HEK293T (cell line): ENCODE results near the gene C5orf15.

Experiments
- CTCF ChIA-PET: fragments of 350-600 bp; formaldehyde crosslinking; extraction: SDS; loops from one replicate; lab custom pipeline; 2021; ENCODE audit warnings: antibody characterized with exemption, inconsistent platforms; lab: Yijun Ruan, JAX
- POLR2A ChIA-PET: fragments of 350-600 bp; formaldehyde crosslinking; extraction: SDS; loops from one replicate; lab custom pipeline; 2020; ENCODE audit warnings: antibody characterized with exemption, inconsistent platforms; lab: Yijun Ruan, JAX
- DNase-seq: peaks from one replicate; pipeline ENCODE4 v3.0.0; 2012; ENCODE audit warnings: mixed read lengths; ENCODE audit errors: extremely low spot score
- ARNT ChIP-seq: fragments of 450-650 bp; IDR thresholded peaks from 2 replicates; pipeline ENCODE4 v1.6.1; 2017; ENCODE audit warnings: mild to moderate bottlenecking
- BHLHE40 ChIP-seq: fragments of 450-650 bp; IDR thresholded peaks from 2 replicates; pipeline ENCODE4 v1.6.1; 2016; ENCODE audit warnings: mild to moderate bottlenecking, moderate library complexity, borderline replicate concordance
- CTBP1 ChIP-seq: fragments of 450-650 bp; IDR thresholded peaks from 2 replicates; pipeline ENCODE4 v1.6.1; 2016; ENCODE audit warnings: borderline replicate concordance
- ELF4 ChIP-seq: fragments of 450-650 bp; IDR thresholded peaks from 2 replicates; pipeline ENCODE4 v1.6.1; 2017; ENCODE audit warnings: antibody characterized with exemption
- FOXA1 ChIP-seq: fragments of 450-650 bp; IDR thresholded peaks from 2 replicates; pipeline ENCODE4 v1.6.1; 2016; ENCODE audit warnings: mild to moderate bottlenecking
- FOXK2 ChIP-seq: fragments of 450-650 bp; IDR thresholded peaks from 2 replicates; pipeline ENCODE4 v1.6.1; 2016; ENCODE audit warnings: mild to moderate bottlenecking
- FOXM1 ChIP-seq: fragments of 450-650 bp; IDR thresholded peaks from 2 replicates; pipeline ENCODE4 v1.6.1; 2017; ENCODE audit warnings: mild to moderate bottlenecking, borderline replicate concordance
- HDGF ChIP-seq: fragments of 450-650 bp; IDR thresholded peaks from 2 replicates; pipeline ENCODE4 v1.6.1; 2017; ENCODE audit warnings: antibody characterized with exemption, borderline replicate concordance
- L3MBTL2 ChIP-seq: fragments of 450-650 bp; conservative IDR thresholded peaks from 2 replicates; pipeline ENCODE4 v1.6.1; 2016; ENCODE audit warnings: mild to moderate bottlenecking
- LEF1 ChIP-seq: fragments of 450-650 bp; IDR thresholded peaks from 2 replicates; pipeline ENCODE4 v1.6.1; 2017; ENCODE audit warnings: mild to moderate bottlenecking, borderline replicate concordance
- NFRKB ChIP-seq: fragments of 450-650 bp; IDR thresholded peaks from 2 replicates; pipeline ENCODE4 v1.6.1; 2016; ENCODE audit warnings: mild to moderate bottlenecking, moderate library complexity
- PKNOX1 ChIP-seq: fragments of 450-650 bp; IDR thresholded peaks from 2 replicates; pipeline ENCODE4 v1.6.1; 2016
- SP1 ChIP-seq: fragments of 450-650 bp; IDR thresholded peaks from 2 replicates; pipeline ENCODE4 v1.6.1; 2017
- SUZ12 ChIP-seq: fragments of 450-650 bp; IDR thresholded peaks from 2 replicates; pipeline ENCODE4 v1.6.1; 2016; ENCODE audit warnings: mild to moderate bottlenecking
- TARDBP ChIP-seq: fragments of 450-650 bp; IDR thresholded peaks from 2 replicates; pipeline ENCODE4 v1.6.1; 2016
- ZNF384 ChIP-seq: fragments of 450-650 bp; IDR thresholded peaks from 2 replicates; pipeline ENCODE4 v1.6.1; 2016

The C5orf15 gene

GRCh38 chr5:133913413-133914155 is 54.8 kb downstream of the C5orf15 start:
- CTCF ChIA-PET = interaction anchor here (0.7 kb wide), 1 partner anchor 107 kb away, joined by 3 read pairs; no protein-coding TSS in a partner anchor
- POLR2A ChIA-PET = interaction anchor here (0.8 kb wide), 1 partner anchor 521 kb away, joined by 3 read pairs; no protein-coding TSS in a partner anchor
- no peak for DNase-seq
- no peak for TF ChIP-seq NFRKB
- no peak for TF ChIP-seq LEF1
- no peak for TF ChIP-seq FOXM1
- no peak for TF ChIP-seq FOXK2
- no peak for TF ChIP-seq L3MBTL2
- TF ChIP-seq SUZ12 = no peak
- no peak for TF ChIP-seq TARDBP
- no peak for TF ChIP-seq ZNF384
- TF ChIP-seq PKNOX1 = no peak
- TF ChIP-seq ELF4 = no peak
- no peak for TF ChIP-seq HDGF
- no peak for TF ChIP-seq SP1
- TF ChIP-seq ARNT = no peak

- CTCF ChIA-PET = interaction anchor here (0.7 kb wide), 1 partner anchor 107 kb away, joined by 3 read pairs; no protein-coding TSS in a partner anchor
- TF ChIP-seq SP1 (no peak), FOXK2 (no peak), CTBP1 (no peak)
- no peak for DNase-seq
- POLR2A ChIA-PET = interaction anchor here (0.8 kb wide), 1 partner anchor 521 kb away, joined by 3 read pairs; no protein-coding TSS in a partner anchor
Measured at GRCh38 chr5:133912951-133913350, 55.5 kb downstream of the C5orf15 start.

GRCh38 chr5:133910571-133910970 is 57.9 kb downstream of the C5orf15 start:
- POLR2A ChIA-PET = no interaction called here
- DNase-seq = no peak

GRCh38 chr5:133909603-133910002 is 58.8 kb downstream of the C5orf15 start:
- no peak for DNase-seq
- ChIA-PET CTCF (no interaction called here), POLR2A (no interaction called here)
- no peak for TF ChIP-seq FOXK2
- no peak for TF ChIP-seq FOXA1
- TF ChIP-seq ZNF384 = no peak
- TF ChIP-seq HDGF = no peak
- TF ChIP-seq CTBP1 = no peak
- no peak for TF ChIP-seq FOXM1
- TF ChIP-seq ARNT = no peak
- TF ChIP-seq PKNOX1 = no peak
- no peak for TF ChIP-seq NFRKB

More at GRCh38 chr5:133910571-133910970, 57.9 kb downstream of the C5orf15 start:
- CTCF ChIA-PET = no interaction called here
- TF ChIP-seq LEF1 = no peak
- TF ChIP-seq FOXM1 = no peak
- TF ChIP-seq TARDBP = no peak
- TF ChIP-seq FOXK2 = no peak
- no peak for TF ChIP-seq PKNOX1
- no peak for TF ChIP-seq BHLHE40
- TF ChIP-seq SUZ12 = no peak
- no peak for TF ChIP-seq NFRKB
- no peak for TF ChIP-seq CTBP1
- TF ChIP-seq HDGF = no peak
- no peak for TF ChIP-seq ZNF384
- no peak for TF ChIP-seq SP1
- TF ChIP-seq ARNT = no peak
- TF ChIP-seq FOXA1 = no peak
- no peak for TF ChIP-seq ELF4
- no peak for TF ChIP-seq L3MBTL2

- CTCF ChIA-PET = no interaction called here
- POLR2A ChIA-PET = no interaction called here
- no peak for DNase-seq
- no peak for TF ChIP-seq L3MBTL2
- no peak for TF ChIP-seq CTBP1
- no peak for TF ChIP-seq NFRKB
- TF ChIP-seq ZNF384 = no peak
- TF ChIP-seq FOXA1 = no peak
- TF ChIP-seq HDGF = no peak
- no peak for TF ChIP-seq TARDBP
- no peak for TF ChIP-seq FOXK2
- TF ChIP-seq PKNOX1 = no peak
- TF ChIP-seq FOXM1 = no peak
- TF ChIP-seq ELF4 = no peak
- TF ChIP-seq SP1 = no peak
- no peak for TF ChIP-seq ARNT
- TF ChIP-seq LEF1 = no peak
- TF ChIP-seq BHLHE40 = no peak
- TF ChIP-seq SUZ12 = no peak
Measured at GRCh38 chr5:133907075-133907474, 61.4 kb downstream of the C5orf15 start.

- no peak for TF ChIP-seq PKNOX1
- ChIA-PET CTCF (no interaction called here), POLR2A (no interaction called here)
- no peak for DNase-seq
Measured at GRCh38 chr5:133906303-133906702, 62.1 kb downstream of the C5orf15 start.
